GM23338 (cell line): Measurements from ENCODE around the gene TMEM174. TPM values are rescaled to one million over a fixed set of nuclear protein-coding genes. Genes with fewer than 3 reads are reported as not detected.

Experiments
- ATAC-seq: fragments of 200-7000 bp; cut with Tn5 transposase; 3 replicates; pipeline ENCODE4 v1.9.1; 2020
- DNase-seq: peaks from one replicate; pipeline ENCODE4 v3.0.0-alpha.2; 2015; ENCODE audit warnings: low spot score
- H2AFZ ChIP-seq: fragments of 200-600 bp; sonication (generic); 2 replicates; pipeline ENCODE4 v1.8.0; 2016; ENCODE audit warnings: antibody characterized with exemption, mild to moderate bottlenecking, moderate library complexity
- H3F3A ChIP-seq: fragments of 200-600 bp; sonication (generic); replicated peaks from 2 replicates; pipeline ENCODE4 v1.8.0; 2017; ENCODE audit warnings: antibody characterized with exemption, mixed run types, low read depth
- H3K27ac ChIP-seq: fragments of 200-600 bp; sonication (generic); 2 replicates; pipeline ENCODE4 v1.6.1; 2016; ENCODE audit warnings: low read depth
- H3K27me3 ChIP-seq: fragments of 200-600 bp; sonication (generic); 2 replicates; pipeline ENCODE4 v1.8.0; 2016; ENCODE audit warnings: mild to moderate bottlenecking, mixed run types, moderate library complexity; ENCODE audit not compliant: insufficient read depth
- H3K36me3 ChIP-seq: fragments of 200-600 bp; sonication (generic); 2 replicates; pipeline ENCODE4 v1.8.0; 2016; ENCODE audit warnings: mild to moderate bottlenecking; ENCODE audit not compliant: insufficient read depth
- H3K4me1 ChIP-seq: fragments of 200-600 bp; sonication (generic); 2 replicates; pipeline ENCODE4 v1.8.0; 2016; ENCODE audit warnings: mild to moderate bottlenecking, moderate library complexity; ENCODE audit not compliant: insufficient read depth
- H3K4me2 ChIP-seq: fragments of 200-600 bp; sonication (generic); 2 replicates; pipeline ENCODE4 v1.7.1; 2017; ENCODE audit warnings: mixed run types
- H3K4me3 ChIP-seq: fragments of 200-600 bp; sonication (generic); 2 replicates; pipeline ENCODE4 v1.6.1; 2016; ENCODE audit warnings: mixed run types
- H3K79me2 ChIP-seq: fragments of 200-600 bp; sonication (generic); replicated peaks from 2 replicates; pipeline ENCODE4 v1.8.0; 2017; ENCODE audit warnings: mild to moderate bottlenecking; ENCODE audit not compliant: insufficient read depth
- H3K9me2 ChIP-seq: fragments of 200-600 bp; sonication (generic); 2 replicates; pipeline ENCODE4 v1.8.0; 2017; ENCODE audit not compliant: insufficient read depth
- H4K20me1 ChIP-seq: fragments of 200-600 bp; sonication (generic); replicated peaks from 2 replicates; pipeline ENCODE4 v1.8.0; 2017; ENCODE audit warnings: mild to moderate bottlenecking; ENCODE audit not compliant: insufficient read depth
- H3K27ac Mint-ChIP-seq: 2 replicates; pipeline ENCODE4 v1.8.0; 2020; ENCODE audit warnings: inconsistent platforms, mild to moderate bottlenecking, moderate library complexity, mixed read lengths
- H3K27me3 Mint-ChIP-seq: 3 replicates; pipeline ENCODE4 v1.8.0; 2022; ENCODE audit warnings: low read depth, mild to moderate bottlenecking, moderate library complexity, mixed read lengths, inconsistent platforms; ENCODE audit not compliant: insufficient read depth, poor library complexity
- H3K36me3 Mint-ChIP-seq: 3 replicates; pipeline ENCODE4 v1.8.0; 2021; ENCODE audit warnings: low read depth, mild to moderate bottlenecking, inconsistent platforms, moderate library complexity, mixed read lengths
- H3K4me1 Mint-ChIP-seq: 3 replicates; pipeline ENCODE4 v1.8.0; 2020; ENCODE audit warnings: mild to moderate bottlenecking, inconsistent platforms, mixed read lengths
- H3K4me3 Mint-ChIP-seq: 3 replicates; pipeline ENCODE4 v1.8.0; 2021; ENCODE audit warnings: moderate library complexity, mild to moderate bottlenecking, inconsistent platforms, mixed read lengths
- H3K9me3 Mint-ChIP-seq: 3 replicates; pipeline ENCODE4 v1.8.0; 2020; ENCODE audit warnings: moderate library complexity, mild to moderate bottlenecking, inconsistent platforms, mixed read lengths
- CREB1 ChIP-seq: fragments of 250-450 bp; sonication (Bioruptor Pico); IDR thresholded peaks from 2 replicates; pipeline ENCODE4 v1.5.0; 2020; ENCODE audit warnings: low read depth, mild to moderate bottlenecking, moderate library complexity
- CTCF ChIP-seq, 2 experiments: fragments of 200-600 bp in 1 of 2; sonication (generic) in 1 of 2; conservative IDR thresholded peaks; 2 replicates each; pipeline versions ENCODE4 v1.5.1 to v1.6.1; 2016 to 2017; ENCODE audit warnings: antibody characterized with exemption in 2 of 2, low read depth in 2 of 2, mild to moderate bottlenecking in 2 of 2, moderate library complexity in 1 of 2
- EZH2 ChIP-seq: fragments of 200-600 bp; sonication (generic); IDR thresholded peaks from one replicate; pipeline ENCODE4 v1.8.0; 2017; ENCODE audit warnings: antibody characterized with exemption, mild to moderate bottlenecking, low read depth; ENCODE audit not compliant: unreplicated experiment
- JUNB ChIP-seq: IDR thresholded peaks from one replicate; pipeline ENCODE4 v1.6.1; 2016; ENCODE audit warnings: antibody characterized with exemption; ENCODE audit not compliant: unreplicated experiment
- NANOG ChIP-seq: IDR thresholded peaks from 2 replicates; pipeline ENCODE4 v1.6.1; 2016; ENCODE audit warnings: antibody characterized with exemption, borderline replicate concordance
- POLR2AphosphoS5 ChIP-seq: IDR thresholded peaks from 2 replicates; pipeline ENCODE4 v1.6.1; 2016; ENCODE audit warnings: antibody characterized with exemption, low read depth
- REST ChIP-seq: IDR thresholded peaks from one replicate; pipeline ENCODE4 v1.6.1; 2018; ENCODE audit warnings: antibody characterized with exemption; ENCODE audit not compliant: unreplicated experiment
- STAT1 ChIP-seq: IDR thresholded peaks from one replicate; pipeline ENCODE4 v1.6.1; 2016; ENCODE audit warnings: antibody characterized with exemption; ENCODE audit not compliant: unreplicated experiment
- ZNF114 ChIP-seq: fragments of 250-450 bp; sonication (Bioruptor Pico); IDR thresholded peaks from 2 replicates; pipeline ENCODE4 v1.5.0; 2020; ENCODE audit warnings: mild to moderate bottlenecking, moderate library complexity
- ZNF331 ChIP-seq: fragments of 250-450 bp; sonication (Bioruptor Pico); IDR thresholded peaks from 2 replicates; pipeline ENCODE4 v1.5.0; 2020; ENCODE audit warnings: low read depth, mild to moderate bottlenecking, moderate library complexity
- ZNF462 ChIP-seq: fragments of 250-450 bp; sonication (Bioruptor Pico); IDR thresholded peaks from 2 replicates; pipeline ENCODE4 v1.5.0; 2020; ENCODE audit warnings: mild to moderate bottlenecking, moderate library complexity
- long read RNA-seq: library from polyadenylated mRNA; unstranded; transcript quantifications from one replicate; pipeline ENCODE4 v2.0.0, GENCODE V29; 2020; ENCODE audit not compliant: unreplicated experiment
- polyA plus RNA-seq: library from polyadenylated mRNA; unstranded; fragments of >200 nt; fragmentation: Nextera tagmentation; extraction: Ambion mirVana; gene quantifications from 2 replicates; pipeline ENCODE4 v1.2.1, GENCODE V29; 2016
- total RNA-seq: library from RNA; depleted of rRNA; stranded (reverse); fragments of >200 nt; shearing (Covaris generic); gene quantifications from 2 replicates; pipeline ENCODE4 v1.2.3, GENCODE V29; 2014; rRNA removed

TMEM174 gene
- not detected in 2 replicates for total RNA-seq
- polyA plus RNA-seq, result not detected in 2 replicates
- long read RNA-seq, result 0 reads

GRCh38 chr5:73172951-73173350 lies at the start of gene TMEM174:
Gene TMEM174, plus strand, starts transcription at chr5:73173193. Its CDS starts 51 bp downstream, at chr5:73173244.
- no peak for TF ChIP-seq CTCF (conservative IDR thresholded peaks at IDR 0.05; ENCODE audit: low read depth in 2 of 2)
- TF ChIP-seq STAT1, result no peak
- no peak for TF ChIP-seq POLR2AphosphoS5
- TF ChIP-seq ZNF114 (CRISPR knock-in tag), result no peak
- TF ChIP-seq ZNF331 (CRISPR knock-in tag), result no peak
- no peak for TF ChIP-seq JUNB
- no peak for TF ChIP-seq REST
- no peak for TF ChIP-seq EZH2
- no peak for TF ChIP-seq ZNF462 (CRISPR knock-in tag)
- no peak for TF ChIP-seq NANOG
- TF ChIP-seq CREB1, result no peak
- Mint-ChIP-seq H3K4me3 (no peak within 1 kb of the TSS), H3K27ac (no peak within 1 kb of the TSS), H3K9me3 (no peaks in the 10 kb centered on the region), H3K27me3 (peaks cover 10% of the 10 kb centered on the region), H3K4me1 (peaks cover 13% of the 10 kb centered on the region; the same call in 2 of the 3 replicates), H3K36me3 (no peaks in the 10 kb centered on the region)
- Histone ChIP-seq H3K36me3 (no peaks in the 10 kb centered on the region), H3K27me3 (no peaks in the 10 kb centered on the region), H3K27ac (no peak within 1 kb of the TSS), H2AFZ (peak within 1 kb of the TSS; percentile 59), H3K9me2 (no peaks in the 10 kb centered on the region), H4K20me1 (no peaks in the 10 kb centered on the region), H3K4me2 (no peak within 1 kb of the TSS), H3K4me3 (no peak within 1 kb of the TSS), H3K4me1 (peaks cover 8% of the 10 kb centered on the region; the same call in 1 of the 2 replicates), H3F3A (no peaks in the 10 kb centered on the region), H3K79me2 (no peaks in the 10 kb centered on the region)
- ATAC-seq (no peak), DNase-seq (no peak)
